HG03095 (cell line): ENCODE results near the gene RAB10.
"Not testable (repeated sequence)": the region's sequence is repeated elsewhere in the genome, so short reads cannot be mapped to it uniquely, and the experiment has no call there.

Experiments used
- ATAC-seq: cut with Tn5 transposase; IDR thresholded peaks from one replicate; pipeline ENCODE4 v1.9.1; 2021; ENCODE audit warnings: moderate library complexity; ENCODE audit not compliant: unreplicated experiment

Gene RAB10

DNA sequence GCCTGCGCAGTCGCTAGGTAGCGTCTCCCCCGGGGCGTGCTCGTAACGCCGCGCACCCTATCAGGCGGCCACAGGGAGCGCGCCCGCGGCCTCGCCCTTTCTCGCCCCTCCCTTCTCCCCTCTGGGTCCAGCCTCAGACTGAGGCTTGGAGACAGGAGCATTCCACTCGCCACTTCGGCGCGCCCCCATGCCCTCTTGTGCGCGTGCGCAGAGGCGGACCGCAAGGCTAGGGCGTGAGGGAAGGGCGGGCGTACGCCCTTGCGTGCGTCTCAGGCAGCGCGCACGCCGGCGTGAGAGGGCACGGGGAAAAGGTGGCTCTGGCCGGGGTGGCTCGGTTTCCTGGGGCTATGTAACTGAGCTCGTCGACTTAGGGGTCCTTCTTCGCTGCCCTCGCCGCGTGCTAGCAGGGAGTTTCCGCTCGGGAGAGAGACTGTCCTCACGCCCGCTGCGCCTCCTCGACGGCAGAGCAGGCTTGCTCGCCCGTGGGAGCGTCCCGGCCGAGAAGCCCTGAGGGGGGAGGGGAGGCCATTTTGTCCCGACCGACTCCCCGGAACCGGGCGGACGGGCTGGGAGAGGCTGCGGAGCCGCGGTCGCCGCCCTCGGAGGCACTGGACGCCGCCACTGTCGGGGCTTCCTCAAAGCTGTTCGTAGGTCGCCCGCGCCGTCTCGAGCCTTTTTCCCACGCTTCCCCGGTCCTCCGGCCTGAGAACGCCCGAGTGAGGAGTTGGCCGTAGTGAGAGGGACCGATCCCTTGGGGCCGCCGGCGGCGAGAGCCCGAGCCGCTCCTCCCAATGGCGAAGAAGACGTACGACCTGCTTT is at the start of gene RAB10:
Gene RAB10, plus strand, starts transcription at position 267 of the 819 bp plus-strand sequence. Its CDS starts 525 bp downstream, at position 792.
- ATAC-seq, result peak; percentile 87

DNA sequence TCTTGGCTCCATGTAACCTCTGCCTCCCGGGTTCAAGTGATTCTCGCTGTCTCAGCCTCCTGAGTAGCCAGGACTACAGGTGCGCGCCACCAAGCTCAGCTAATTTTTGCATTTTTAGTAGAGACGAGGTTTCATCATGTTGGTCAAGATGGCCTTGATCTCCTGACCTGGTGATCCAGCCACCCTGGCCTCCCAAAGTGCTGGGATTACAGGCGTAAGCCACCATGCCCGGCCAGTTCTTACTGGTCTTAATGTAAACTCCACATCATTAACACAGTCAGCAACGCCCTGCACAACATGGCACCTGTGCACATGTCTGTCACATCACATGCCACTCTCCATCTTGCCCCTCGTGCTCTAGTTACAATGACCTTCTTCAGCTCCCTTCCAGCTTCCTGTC is 45.8 kb upstream of the RAB10 start:
- no peak for ATAC-seq

DNA sequence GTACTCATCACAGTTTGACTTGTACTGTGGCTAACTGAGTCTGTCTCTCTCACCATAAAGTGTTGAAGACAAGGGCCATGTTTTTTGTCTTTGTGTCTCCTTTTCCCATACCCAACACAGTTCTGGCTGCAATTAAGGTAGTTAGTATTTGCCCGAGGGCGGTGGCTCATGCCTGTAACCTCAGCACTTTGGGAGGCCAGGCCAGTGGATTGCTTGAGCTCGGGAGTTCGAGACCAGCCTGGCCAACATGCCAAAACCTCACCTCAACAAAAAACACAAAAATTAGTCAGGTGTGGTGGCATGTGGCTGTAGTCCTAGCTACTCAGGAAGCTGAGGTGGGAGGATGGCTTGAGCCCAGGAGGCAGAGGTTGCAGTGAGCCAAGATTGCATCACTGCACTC is 44.7 kb upstream of the RAB10 start:
- ATAC-seq, result no peak

DNA sequence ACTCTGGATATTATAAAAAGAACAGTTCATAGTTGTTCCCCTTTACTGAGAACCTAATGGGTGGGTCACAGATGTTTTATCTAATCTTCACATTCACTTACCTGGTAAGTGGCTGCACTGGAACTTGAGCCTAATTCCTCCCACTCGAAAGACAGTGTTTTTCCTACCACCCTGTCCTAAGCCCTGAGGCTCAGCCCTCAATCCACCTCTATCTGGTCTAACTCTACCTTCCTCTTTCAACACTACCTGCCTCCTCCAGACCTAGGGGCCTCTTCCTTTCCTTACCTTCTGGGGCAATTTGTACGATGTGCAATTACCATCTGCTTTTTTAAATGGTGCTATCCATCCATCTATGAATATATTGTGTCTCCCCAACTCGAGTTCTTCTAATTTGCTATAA is 41.9 kb upstream of the RAB10 start:
- ATAC-seq, result no peak

DNA sequence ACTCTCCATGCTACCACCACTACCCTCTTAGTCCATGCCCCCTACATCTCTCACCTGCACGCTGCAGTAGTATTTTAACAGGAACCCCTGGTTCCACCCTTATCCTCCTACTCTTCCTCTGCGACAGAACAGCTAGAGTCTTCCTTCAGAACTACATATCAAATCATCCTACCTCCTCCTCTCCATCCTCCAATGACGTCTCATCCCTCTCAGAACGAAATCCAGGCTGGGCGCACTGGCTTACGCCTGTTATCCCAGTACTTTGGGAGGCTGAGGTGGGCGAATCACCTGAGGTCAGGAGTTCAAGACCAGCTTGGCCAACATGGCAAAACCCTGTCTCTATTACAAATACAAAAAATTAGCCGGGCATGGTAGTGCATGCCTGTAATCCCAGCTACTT is 41.3 kb upstream of the RAB10 start:
- no peak for ATAC-seq

DNA sequence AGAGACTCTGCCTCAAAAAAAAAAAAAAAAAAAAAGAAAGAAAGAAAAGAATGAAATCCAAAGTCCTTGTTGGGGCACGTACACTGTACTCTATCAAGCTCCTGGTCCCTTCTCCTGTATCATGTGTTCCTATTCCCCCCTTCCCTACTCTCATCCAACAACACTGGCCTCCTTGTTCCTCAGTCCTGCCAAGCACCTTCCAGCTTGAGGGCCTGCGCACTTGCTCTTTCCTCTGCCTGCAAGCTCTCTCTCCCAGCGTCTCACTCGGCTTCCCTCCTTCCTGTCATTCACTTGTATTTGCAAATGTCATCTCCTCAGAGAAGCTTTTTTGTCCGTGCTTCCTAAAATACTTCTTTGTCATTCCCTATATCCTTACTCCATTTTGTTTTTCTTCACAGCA is 40.8 kb upstream of the RAB10 start:
- no peak for ATAC-seq

DNA sequence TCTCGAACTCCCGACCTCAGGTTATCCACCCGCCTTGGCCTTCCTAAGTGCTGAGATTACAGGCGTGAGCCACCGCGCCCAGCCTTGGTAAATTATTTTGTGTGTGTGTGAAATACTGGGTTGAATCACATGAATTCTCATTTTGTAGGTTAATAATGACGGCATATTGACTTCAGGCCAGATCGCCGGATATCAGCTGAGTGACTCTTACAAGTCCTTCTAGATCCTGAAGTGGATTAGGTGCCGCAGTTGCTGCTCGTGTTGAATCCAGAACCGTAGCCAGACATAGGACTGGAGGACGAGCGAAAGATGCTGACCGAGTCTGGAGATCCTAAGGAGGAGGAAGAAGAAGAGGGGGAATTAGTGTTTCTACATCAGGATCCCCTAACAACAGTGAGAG is 39.4 kb upstream of the RAB10 start:
- ATAC-seq, result no peak

DNA sequence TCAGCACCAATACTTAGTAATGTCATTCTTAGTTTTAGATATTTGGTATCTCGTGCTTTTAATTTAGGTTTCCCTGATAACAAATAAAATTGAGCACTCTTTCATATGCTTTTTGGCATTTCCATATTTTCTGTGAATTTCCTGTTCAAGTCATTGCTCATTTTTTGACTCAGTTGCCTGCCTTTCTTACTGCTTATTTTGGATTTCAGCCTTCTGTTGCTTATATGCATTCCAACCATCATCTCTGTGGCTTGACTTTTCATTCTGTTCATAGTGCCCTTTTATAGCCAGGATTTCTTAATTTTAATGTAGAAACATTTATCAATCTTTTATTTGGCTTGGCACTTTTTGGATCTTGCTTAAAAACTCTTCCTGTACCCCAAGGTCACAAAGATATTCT is 37.0 kb upstream of the RAB10 start:
- no peak for ATAC-seq

DNA sequence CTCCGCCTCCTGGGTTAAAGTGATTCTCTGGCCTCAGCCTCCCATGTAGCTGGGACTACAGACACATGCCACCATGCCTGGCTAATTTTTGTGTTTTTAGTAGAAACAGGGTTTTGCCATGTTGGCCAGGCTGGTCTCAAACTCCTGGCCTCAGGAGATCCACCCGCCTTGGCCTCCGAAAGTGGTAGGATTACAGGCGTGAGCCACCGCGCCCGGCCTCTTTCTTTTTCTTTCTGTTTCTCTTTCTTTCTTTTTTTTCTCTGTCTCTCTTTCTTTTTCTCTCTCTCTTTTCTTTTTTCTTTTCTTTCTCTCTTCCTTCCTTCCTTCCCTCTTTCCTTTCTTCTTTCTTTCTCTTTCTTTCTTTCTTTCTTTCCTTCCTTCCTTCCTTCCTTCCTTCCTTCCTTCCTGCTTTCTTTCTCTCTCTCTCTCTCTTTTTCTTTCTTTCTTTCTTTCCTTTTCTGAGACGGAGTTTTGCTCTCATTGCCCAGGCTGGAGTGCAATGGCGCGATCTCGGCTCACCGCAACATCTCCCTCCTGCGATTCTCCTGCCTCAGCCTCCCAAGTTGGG is 35.0 kb upstream of the RAB10 start:
- ATAC-seq, result not testable (repeated sequence)

DNA sequence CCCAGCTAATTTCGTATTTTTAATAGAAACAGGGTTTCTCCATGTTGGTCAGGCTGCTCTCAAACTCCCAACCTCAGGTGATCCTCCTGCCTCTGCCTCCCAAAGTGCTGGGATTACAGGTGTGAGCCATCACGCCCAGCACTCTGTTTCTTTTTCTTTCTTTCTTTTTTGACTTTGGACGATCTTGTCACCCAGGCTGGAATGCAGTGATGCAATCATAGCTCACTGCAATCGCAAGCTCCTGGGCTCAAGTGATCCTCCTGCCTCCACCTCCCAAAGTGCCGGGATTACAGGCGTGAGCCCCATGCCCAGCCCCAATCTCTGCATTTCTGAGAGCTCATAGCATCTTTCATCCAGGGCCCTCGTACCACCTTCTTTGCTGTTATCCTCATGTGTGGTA is 34.5 kb upstream of the RAB10 start:
- ATAC-seq, result not testable (repeated sequence)

DNA sequence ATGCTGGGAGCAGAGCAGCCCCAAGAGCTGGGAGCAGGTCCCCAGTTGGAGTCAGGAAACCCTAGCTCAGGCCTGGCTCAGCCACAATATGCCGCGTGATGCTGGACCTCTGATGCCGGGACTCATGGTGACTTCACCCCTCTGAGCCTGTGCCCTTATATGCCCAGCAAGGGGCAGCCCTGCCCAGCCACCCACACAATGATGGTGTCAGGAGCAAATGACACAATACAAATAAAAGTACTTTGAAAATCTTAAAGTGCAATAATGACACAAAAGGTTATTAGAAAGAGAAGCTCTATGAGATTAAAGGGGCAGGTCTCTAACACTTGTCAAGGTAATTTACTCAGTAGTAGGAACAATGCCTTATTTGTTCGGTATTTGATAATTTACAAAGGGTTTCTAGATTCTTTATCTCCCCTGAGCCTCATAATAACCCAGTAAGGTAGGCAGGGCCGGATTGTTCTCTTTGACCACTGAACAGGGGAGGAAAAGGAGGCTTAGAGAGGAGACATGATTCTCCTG is 33.3 kb upstream of the RAB10 start:
- no peak for ATAC-seq

DNA sequence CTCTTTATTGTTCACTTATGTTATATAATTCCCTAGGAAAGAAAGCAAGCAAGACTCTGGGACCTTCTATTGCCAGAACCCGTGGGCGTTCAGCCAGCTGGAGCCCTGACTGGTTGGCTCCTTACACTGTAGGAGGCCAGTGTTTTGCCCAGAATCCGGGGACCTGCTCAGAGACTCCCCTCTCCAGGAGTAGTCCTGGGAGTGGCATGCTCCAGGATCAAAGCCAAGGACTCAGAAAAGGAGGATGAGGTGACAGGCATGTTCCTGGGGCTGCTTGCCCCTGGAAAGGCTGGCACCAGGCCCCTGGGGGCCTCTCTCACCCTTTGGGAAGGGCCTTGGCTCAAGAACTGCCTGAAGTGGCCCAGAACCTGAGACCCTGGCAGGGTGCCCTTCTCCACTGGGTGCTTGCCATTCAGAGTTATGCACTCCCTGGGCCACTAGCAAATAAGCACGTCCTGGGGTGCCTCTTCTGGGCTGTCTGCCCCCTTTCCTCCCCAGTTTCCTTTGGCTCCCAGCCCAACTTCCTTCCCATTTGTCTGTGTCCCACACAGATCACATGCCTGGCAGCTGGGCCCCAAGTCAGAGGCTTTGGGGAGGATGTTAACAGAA is 32.0 kb upstream of the RAB10 start:
- ATAC-seq, result no peak

DNA sequence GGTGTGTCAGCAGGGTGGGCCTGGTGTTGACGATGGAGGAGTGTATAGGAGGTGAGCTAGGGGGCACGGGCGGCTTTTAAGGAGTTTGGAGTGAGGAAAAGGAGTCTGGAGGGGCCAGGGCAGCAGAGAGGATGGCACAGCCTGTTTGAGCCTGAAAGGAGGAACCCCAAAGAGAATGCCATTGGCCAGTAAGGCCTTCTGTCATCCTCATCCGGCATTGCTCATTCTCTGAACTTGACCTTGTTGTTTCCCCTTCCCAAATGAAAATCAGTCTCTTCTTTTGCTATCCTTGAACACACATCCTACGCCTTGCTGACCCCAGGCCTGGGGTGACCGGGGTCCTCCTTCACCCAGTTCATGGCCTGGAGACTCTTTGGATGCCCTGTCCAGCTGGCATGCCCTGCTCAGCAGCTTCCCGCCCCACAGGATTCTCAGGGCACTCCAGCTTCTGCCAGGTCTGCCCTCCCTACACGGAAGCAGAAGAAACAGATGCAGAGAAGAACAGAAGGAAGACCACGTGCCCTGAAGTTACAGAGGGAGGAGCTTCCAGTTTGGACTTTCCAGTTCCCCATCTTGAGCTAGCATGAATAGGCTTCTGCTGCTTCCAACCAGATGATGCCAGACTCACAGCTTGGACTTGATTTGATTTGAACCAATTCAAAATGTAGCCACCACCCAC is 31.1 kb upstream of the RAB10 start:
- no peak for ATAC-seq

DNA sequence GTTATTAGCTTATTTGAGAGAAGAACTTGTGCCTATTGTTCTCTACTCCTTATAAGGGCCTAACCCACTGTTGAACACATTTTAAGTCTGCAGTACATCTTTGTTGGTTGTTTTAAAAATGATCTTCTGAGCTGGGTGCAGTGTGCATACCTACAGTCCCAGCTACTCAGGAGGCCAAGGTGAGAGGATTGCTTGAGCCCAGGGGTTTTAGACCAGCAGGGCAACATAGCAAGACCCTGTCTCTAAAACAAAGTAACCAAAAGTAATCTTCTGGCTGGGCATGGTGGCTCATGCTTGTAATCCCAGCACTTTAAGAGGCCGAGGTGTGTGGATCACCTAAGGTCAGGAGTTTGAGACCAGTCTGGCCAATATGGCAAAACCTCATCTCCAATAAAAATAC is 25.8 kb upstream of the RAB10 start:
- no peak for ATAC-seq

DNA sequence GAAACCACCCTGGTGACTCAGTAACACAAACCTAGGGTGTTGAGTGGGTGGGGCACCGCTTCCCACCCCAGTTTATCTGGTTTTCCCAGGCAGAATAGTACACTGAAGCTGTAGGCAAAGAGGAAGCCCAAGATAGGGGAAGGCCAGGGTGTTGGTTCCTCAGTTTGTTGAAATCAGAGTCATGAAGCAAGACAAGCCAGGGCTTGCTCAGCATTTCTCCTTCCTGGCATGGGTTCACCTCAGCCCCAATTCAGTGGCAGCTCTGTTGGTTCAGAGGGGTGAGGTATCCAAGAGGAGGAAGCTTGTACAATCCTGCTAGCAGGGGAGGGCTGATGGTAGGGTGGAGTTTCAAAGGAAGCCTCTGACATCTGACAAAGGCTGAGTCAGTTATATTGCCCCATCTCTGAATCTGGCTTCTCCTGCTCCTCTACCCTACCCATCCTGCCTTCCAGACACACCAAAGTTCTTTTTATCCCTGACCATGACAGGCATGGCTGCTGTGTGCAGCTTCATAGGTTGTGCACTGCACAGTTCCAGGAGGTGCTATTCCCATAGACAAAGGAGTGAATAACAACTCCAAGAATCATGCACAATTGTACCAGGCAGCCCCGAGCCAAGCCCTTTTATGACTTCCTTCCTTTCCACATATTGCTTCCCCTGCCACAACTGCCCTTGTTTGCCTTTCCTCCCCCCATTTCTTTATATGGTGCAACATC is 24.9 kb upstream of the RAB10 start:
- no peak for ATAC-seq

DNA sequence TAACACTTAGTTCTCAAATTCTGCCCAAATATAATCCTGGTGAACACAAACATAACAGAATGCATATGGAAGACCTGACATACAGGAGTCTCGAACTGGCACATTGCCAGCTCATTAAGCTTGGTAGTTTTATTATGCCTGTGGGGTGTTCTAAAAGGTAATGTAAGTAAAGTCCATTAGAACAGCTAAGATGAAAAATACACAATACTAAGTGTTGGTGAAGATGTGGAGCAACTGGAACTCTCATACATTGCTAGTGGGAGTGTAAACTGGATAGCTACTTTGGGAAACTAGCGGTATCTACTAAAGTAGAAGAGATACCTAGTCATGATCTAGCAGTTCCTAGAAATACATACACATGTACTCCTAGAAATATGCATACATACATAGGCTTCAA is 24.3 kb upstream of the RAB10 start:
- no peak for ATAC-seq

DNA sequence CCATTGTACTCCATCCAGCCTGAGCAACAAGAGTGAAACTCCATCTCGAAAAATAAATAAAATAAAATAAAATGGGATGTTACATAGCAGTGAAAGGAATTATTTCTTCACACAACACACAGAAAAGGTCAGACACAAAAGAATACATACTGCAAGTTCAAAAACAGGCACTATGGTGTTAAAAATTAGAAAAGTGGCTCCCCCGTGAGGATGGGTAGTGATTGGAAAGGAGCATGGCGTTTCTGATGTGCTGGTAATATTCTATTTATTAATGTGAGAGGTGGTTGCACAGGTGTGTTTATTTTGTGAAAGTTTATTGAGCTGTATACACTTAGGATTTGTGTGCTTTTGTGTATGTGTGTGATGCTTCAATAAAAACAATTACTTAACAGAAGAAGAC is 22.9 kb upstream of the RAB10 start:
- ATAC-seq, result no peak

DNA sequence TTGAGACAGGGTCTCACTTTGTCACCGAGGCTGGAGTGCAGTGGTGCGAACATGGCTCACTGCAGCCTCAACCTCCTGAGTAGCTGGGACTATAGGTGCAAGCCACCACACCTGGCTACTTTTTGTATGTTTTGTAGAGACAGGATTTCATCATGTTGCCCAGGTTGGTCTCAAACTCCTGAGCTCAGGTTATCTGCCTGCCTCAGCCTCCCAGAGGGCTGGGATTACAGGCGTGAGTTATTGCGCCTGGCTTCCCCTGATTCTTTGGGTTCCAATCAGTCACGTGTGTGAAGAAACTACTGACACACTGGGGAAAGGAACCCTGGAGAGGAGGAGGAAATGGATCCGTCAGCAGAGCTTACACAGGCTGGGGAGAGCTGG is 22.3 kb upstream of the RAB10 start:
- ATAC-seq, result no peak

DNA sequence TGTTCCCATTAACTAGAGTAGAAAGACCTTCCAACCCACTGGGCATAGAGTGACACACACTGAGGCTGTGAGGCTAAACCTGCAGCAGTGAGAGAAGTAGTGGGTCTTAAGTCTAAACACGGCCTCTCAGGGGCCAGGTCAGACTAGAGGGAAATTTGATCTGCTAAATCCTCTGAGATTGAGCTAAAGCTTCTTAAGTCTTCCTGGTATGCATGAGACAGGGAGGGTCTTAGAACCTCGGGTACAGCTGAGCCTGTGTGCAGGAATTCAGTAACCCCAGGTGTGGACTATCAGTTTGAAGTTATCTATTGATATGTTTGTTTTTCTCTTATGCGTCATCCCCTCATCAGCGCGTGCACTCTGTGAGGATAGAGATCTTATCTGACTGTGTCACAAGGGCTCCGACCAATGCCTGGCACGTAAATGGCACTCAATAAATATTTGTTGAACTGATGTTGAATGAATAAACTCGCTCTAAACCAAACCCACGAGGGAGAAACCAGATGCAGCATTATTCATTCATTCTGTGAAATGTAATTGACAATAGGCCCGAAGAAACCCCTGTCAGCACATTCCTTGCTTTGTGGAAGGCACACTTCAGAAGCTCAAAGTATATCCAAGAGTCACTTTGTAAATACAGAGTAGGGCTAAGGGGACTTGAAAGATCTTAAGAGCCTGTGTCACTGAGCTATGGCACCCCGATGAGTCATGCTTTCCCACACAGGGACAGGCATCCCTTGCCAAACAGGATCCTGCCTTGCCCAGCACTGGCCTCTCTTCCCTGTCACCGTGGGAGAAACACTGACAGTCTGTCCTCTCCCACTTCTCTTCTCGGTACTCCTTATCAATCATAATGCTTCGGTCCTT is 21.7 kb upstream of the RAB10 start:
- no peak for ATAC-seq

DNA sequence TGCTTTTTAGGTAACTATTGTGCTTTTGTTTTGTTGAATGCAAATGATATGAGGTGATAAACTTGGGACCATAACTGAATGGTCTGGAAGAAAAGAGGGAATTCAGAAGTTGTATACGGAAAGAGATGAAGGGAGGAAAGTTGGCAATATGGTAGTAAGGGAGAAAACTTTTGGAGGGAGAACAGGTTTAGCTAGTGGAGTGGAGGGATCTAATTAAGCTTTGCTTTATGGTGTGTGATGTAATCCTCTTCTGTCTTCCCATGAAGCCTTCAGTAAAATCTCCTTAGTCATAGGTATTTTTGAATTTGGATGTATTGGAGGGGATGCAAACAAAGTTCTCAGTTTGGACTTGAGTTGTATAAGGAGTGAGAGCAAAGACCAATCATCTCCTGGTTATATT is 20.2 kb upstream of the RAB10 start:
- ATAC-seq, result no peak
